Measurements from ENCODE around the gene SPATA19. TPM values are rescaled to one million over a fixed set of nuclear protein-coding genes. Genes with fewer than 3 reads are reported as not detected.

The SPATA19 gene
- total and polyA plus RNA-seq, 2 of the 13 experiments (the other 11 are each of a cell fraction or from before 2014, with no cell fraction given), result not detected

- no peak for TF ChIP-seq ZNF276 (CRISPR knock-in tag; IDR thresholded peaks at IDR 0.05; ENCODE audit: low read depth)
- TF ChIP-seq ZNF766 (CRISPR knock-in tag; IDR thresholded peaks at IDR 0.05; ENCODE audit: borderline replicate concordance), result no peak
- TF ChIP-seq SIN3B (IDR thresholded peaks at IDR 0.05; ENCODE audit: low read length), result no peak
These were observed 19.4 kb upstream of the SPATA19 start (continued) for GRCh38 chr11:133864756-133865155.

- Histone ChIP-seq H3K27me3 (ENCODE audit: control insufficient read depth in 1 of 2, insufficient read depth in 2 of 2, low read length in 2 of 2) (no peaks in the 10 kb centered on the region), H3K4me2 (ENCODE audit: low read depth, low read length) (no peak overlapping the region), H3K79me2 (ENCODE audit: insufficient read depth, low read length) (no peaks in the 10 kb centered on the region), H2AFZ (ENCODE audit: low read length) (no peak overlapping the region), H3K27ac (ENCODE audit: extremely low read length, insufficient read depth, low read length) (no peak overlapping the region), H3K4me1 (ENCODE audit: insufficient read depth, low read length) (no peaks in the 10 kb centered on the region), H3K4me3 (replicated peaks in 1 of 3; ENCODE audit: insufficient read depth in 1 of 3, low read depth in 2 of 3, low read length in 3 of 3) (no peak overlapping the region), H4K20me1 (ENCODE audit: insufficient read depth, low read length) (no peaks in the 10 kb centered on the region), H3K9ac (ENCODE audit: insufficient read depth, low read depth, low read length) (no peak overlapping the region), H3K9me3 (ENCODE audit: low read length) (no peaks in the 10 kb centered on the region), H3K36me3 (replicated peaks in 1 of 2; ENCODE audit: control insufficient read depth in 1 of 2, insufficient read depth in 2 of 2, low read length in 2 of 2) (no peaks in the 10 kb centered on the region)
- POLR2A ChIA-PET, result no interaction called here
- TF ChIP-seq ZNF772 (CRISPR knock-in tag; IDR thresholded peaks at IDR 0.05), result no peak
- no peak for TF ChIP-seq FIP1L1 (IDR thresholded peaks at IDR 0.05; ENCODE audit: borderline replicate concordance, insufficient read depth, low read depth, low read length)
- TF ChIP-seq PATZ1 (CRISPR knock-in tag; IDR thresholded peaks at IDR 0.05), result no peak
- TF ChIP-seq MXI1 (IDR thresholded peaks at IDR 0.05; ENCODE audit: borderline replicate concordance, low read depth, low read length), result no peak
- no peak for TF ChIP-seq TRAFD1 (CRISPR knock-in tag; IDR thresholded peaks at IDR 0.05; ENCODE audit: borderline replicate concordance)
- TF ChIP-seq ZNF430 (CRISPR knock-in tag; IDR thresholded peaks at IDR 0.05), result no peak
- in situ Hi-C loops (cut with HindIII; ENCODE audit: extremely low pct_ligation_motif_present, low pct_unique_long_range_greater_than_20kb) (no loop called here), intact Hi-C loops (cut with micrococcal nuclease; ENCODE audit: unreplicated experiment) (no loop called here)
- DNase-seq (ENCODE audit: low spot score) (no peak), ATAC-seq (no peak), FAIRE-seq (no peak)
- BruUV-seq (replicated peaks), result no TSS peak
- CTCF ChIA-PET (ENCODE audit: low intra/inter-chr PET ratio, low total read pairs), result no interaction called here
- whole genome bisulfite sequencing (ENCODE audit: low lambda C conversion rate), result 16% methylated on average over 6 of the region's 6 CpGs
These were observed 14.8 kb upstream of the SPATA19 start for GRCh38 chr11:133860151-133860550.

Measured in HepG2 (cell line).